ENCODE results near the gene FAM234A. TPM values are rescaled to one million over a fixed set of nuclear protein-coding genes. Genes with fewer than 3 reads are reported as not detected.
"Not testable (repeated sequence)": the region's sequence is repeated elsewhere in the genome, so short reads cannot be mapped to it uniquely, and the experiment has no call there.

Gene FAM234A
- polyA plus RNA-seq, 1 donor from 2014 or later: 31.5 TPM

DNA sequence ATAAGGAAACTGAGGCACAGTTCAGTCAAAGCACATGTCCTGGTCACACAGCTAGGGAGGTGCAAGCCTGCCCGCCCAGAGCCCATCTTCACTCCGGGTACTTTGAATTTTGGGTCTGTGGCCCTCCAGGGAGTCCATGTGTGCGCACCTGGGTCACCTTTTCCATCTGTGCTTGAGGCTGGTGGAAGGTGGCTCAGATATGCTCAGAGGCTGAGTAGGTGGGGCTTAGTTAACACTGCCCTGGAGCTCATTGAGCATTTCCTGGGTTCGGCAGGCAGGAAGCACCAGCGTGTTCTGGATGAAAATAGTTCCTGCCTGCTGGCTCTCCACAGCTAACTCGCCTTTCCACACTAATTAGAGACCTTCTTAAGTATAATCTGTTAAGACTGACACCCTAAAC lies 19.2 kb downstream of the FAM234A start:
- H3K27me3 Mint-ChIP-seq: no peaks in the 10 kb centered on the region
- H3K36me3 Mint-ChIP-seq: peaks cover 10% of the 10 kb centered on the region
- no peak overlapping the region for H3K4me3 Mint-ChIP-seq
- no peaks in the 10 kb centered on the region for H3K9me3 Mint-ChIP-seq
- peaks cover 8 to 9% (median 9%) of the 10 kb centered on the region in 3 donors for H3K4me1 Mint-ChIP-seq
- H3K27ac Mint-ChIP-seq: no peak overlapping the region

DNA sequence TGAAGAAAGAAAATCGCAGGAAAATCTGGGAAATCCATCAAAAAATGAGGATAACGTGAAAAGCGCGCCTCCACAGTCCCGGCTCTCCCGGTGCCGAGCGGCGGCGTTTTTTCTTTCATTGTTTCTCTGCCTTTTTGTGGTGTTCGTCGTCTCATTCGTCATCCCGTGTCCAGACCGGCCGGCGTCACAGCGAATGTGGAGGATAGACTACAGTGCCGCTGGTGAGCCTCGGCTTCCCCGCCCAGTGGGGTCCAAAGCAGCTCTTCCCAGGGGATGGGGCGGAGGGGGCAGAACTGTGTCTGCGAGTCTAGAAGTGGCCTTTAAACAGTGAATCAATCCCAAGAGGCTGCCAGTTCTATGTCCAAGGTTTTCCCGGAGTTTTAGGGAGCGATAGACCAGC lies 19.8 kb downstream of the FAM234A start:
- peaks cover 8 to 9% (median 9%) of the 10 kb centered on the region in 3 donors for H3K4me1 Mint-ChIP-seq
- H3K27me3 Mint-ChIP-seq: no peaks in the 10 kb centered on the region
- H3K9me3 Mint-ChIP-seq: no peaks in the 10 kb centered on the region
- no peak overlapping the region for H3K4me3 Mint-ChIP-seq
- H3K27ac Mint-ChIP-seq: peak overlapping the region in 1 of 3 donors; percentile 31
- H3K36me3 Mint-ChIP-seq: peaks cover 10% of the 10 kb centered on the region

DNA sequence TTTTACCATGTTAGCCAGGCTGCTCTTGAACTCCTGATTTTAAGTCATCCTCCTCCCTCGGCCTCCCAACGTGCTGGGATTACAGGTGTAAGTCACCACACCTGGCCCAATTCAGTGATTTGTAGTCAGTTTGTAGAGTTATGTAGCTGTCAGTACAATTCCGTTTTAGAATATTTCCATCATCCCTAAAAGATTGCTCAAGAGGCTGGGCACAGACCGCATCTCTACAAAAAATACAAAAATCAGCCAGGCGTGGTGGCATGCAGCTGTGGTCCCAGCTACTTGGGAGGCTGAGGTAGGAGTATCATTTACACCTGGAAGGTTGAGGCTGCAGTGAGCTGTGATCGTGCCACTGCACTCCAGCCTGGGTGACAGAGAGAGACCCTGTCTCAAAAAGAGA lies 20.6 kb downstream of the FAM234A start:
- no peaks in the 10 kb centered on the region for H3K9me3 Mint-ChIP-seq
- no peaks in the 10 kb centered on the region for H3K27me3 Mint-ChIP-seq
- peak overlapping the region in 1 of 3 donors; percentile 31 for H3K27ac Mint-ChIP-seq
- H3K4me1 Mint-ChIP-seq: peaks cover 8 to 9% (median 9%) of the 10 kb centered on the region in 3 donors
- H3K36me3 Mint-ChIP-seq: peaks cover 10% of the 10 kb centered on the region
- H3K4me3 Mint-ChIP-seq: no peak overlapping the region

DNA sequence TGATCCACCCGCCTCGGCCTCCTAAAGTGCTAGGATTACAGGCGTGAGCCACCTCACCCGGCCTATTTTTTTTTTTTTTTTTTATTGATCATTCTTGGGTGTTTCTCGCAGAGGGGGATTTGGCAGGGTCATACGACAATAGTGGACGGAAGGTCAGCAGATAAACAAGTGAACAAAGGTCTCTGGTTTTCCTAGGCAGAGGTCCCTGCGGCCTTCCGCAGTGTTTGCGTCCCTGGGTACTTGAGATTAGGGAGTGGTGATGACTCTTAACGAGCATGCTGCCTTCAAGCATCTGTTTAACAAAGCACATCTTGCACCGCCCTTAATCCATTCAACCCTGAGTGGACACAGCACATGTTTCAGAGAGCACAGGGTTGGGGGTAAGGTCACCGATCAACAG lies 23.5 kb downstream of the FAM234A start:
- not testable (repeated sequence) for H3K4me1 Mint-ChIP-seq, H3K4me3 Mint-ChIP-seq, H3K27ac Mint-ChIP-seq, H3K9me3 Mint-ChIP-seq, H3K36me3 Mint-ChIP-seq, H3K27me3 Mint-ChIP-seq

DNA sequence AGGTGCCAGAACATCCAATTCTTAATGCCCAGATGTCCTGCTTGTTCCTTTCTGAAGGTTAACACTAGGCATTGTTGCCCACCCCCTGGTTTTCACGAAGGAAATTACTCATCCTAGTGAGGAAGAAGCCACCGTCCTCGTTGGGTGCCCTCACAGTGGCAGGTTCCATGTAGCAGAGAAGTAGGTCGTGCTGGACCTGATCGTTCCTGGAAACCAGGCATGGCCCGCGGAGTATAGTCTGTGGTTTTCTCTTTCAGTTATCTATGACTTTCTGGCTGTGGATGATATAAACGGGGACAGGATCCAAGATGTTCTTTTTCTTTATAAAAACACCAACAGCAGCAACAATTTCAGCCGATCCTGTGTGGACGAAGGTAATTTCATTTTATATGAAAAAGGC lies 24.6 kb downstream of the FAM234A start:
- Mint-ChIP-seq H3K4me3 (no peak overlapping the region), H3K4me1 (peaks cover 0 to 4% (median 0%) of the 10 kb centered on the region in 3 donors), H3K27ac (no peak overlapping the region), H3K9me3 (no peaks in the 10 kb centered on the region), H3K27me3 (no peaks in the 10 kb centered on the region), H3K36me3 (peaks cover 2% of the 10 kb centered on the region)

DNA sequence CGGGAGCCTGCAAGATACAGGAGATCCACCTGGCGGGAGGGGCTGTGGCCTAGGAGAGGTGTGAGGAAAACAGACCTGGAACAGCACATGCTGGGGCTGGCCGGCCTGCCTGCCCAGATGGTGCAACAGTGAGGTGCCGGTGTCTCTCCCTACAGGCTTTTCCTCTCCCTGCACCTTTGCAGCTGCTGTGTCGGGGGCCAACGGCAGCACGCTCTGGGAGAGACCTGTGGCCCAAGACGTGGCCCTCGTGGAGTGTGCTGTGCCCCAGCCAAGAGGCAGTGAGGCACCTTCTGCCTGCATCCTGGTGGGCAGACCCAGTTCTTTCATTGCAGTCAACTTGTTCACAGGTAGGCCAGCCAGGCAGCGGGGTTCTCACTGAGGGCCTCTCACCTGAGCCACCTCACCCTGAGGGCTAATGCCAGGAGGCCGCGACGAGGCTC lies 25.2 kb downstream of the FAM234A start:
- Mint-ChIP-seq H3K36me3 (no peaks in the 10 kb centered on the region), H3K27ac (no peak overlapping the region), H3K27me3 (no peaks in the 10 kb centered on the region), H3K4me3 (no peak overlapping the region), H3K4me1 (peaks cover 0 to 4% (median 0%) of the 10 kb centered on the region in 3 donors), H3K9me3 (no peaks in the 10 kb centered on the region)

DNA sequence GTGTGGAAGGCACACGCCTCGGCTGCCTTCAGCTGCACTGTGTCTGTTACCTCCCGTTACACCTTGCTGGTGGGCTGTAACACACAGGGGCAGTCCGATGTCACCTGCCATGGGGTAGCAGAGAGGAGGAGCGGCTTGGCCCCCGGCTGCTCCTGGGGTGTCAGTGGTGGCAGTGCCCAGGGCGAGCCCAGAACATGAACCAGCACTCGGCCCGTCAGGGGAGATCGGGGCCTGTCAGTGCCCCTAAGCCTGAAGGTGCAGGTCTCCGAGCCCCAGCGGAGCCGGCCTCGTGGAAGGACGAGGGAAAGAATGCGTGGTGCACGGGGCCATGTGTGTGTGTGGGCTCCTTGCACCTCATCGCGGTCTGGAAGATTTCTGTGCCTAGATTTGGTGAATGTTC lies 25.7 kb downstream of the FAM234A start:
- H3K4me1 Mint-ChIP-seq: peaks cover 0 to 4% (median 0%) of the 10 kb centered on the region in 3 donors
- H3K27ac Mint-ChIP-seq: peak overlapping the region in 1 of 3 donors; percentile 50
- H3K9me3 Mint-ChIP-seq: no peaks in the 10 kb centered on the region
- no peaks in the 10 kb centered on the region for H3K27me3 Mint-ChIP-seq
- no peaks in the 10 kb centered on the region for H3K36me3 Mint-ChIP-seq
- no peak overlapping the region for H3K4me3 Mint-ChIP-seq

DNA sequence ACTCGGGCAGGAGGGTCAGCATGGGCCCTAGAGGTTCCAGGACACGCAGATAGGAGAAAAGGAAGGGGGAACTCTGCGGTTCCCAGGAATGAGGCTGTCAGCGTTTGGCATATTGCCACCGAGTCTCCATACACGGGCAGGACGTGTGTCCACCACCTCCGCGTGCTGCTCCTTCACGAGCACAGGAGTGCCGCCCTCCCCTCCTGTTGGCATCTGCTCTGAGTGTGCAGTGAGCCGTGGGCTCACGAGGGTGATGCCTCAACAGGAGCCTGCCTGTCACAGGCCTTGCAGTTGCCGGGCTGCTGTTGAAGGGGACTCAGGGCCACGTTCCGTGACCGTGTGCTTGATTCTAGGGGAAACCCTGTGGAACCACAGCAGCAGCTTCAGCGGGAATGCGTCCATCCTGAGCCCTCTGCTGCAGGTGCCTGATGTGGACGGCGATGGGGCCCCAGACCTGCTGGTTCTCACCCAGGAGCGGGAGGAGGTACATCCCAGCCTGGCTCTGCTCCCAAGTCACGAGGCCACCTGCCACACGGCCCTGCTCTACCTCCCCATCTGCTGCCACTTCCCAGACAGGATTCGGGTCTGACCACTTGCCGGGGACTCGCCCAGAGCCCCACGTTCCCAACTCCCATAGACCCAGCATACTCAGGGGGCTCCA lies 26.5 kb downstream of the FAM234A start:
- Mint-ChIP-seq H3K4me3 (no peak overlapping the region), H3K27me3 (no peaks in the 10 kb centered on the region), H3K4me1 (peaks cover 0 to 3% (median 0%) of the 10 kb centered on the region in 3 donors), H3K36me3 (no peaks in the 10 kb centered on the region), H3K27ac (no peak overlapping the region), H3K9me3 (no peaks in the 10 kb centered on the region)

DNA sequence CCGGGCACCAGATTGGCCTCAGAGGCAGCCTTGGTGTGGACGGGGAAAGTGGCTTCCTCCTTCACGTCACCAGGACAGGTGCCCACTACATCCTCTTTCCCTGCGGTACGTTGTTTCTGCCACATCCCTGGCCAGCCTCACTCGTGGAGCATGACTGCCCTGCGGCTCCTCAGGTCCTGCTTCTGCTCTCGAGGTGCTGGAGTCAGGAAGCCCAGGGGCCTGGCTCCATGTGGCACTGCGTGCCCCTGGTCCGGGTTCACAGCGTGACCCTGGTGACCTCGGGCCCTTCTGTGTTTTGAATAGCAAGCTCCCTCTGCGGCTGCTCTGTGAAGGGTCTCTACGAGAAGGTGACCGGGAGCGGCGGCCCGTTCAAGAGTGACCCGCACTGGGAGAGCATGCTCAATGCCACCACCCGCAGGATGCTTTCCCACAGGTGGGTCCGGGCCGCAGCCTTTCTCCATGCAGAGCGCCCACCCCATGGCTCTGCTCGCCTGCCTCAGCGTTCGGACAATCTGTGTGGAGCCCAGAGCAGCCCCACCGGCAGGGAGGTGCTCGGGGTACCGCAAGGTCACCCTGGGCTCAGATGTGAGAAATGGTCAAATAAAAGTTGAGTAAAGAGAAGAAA lies 27.6 kb downstream of the FAM234A start:
- H3K36me3 Mint-ChIP-seq: no peaks in the 10 kb centered on the region
- H3K9me3 Mint-ChIP-seq: no peaks in the 10 kb centered on the region
- peaks cover 0 to 3% (median 0%) of the 10 kb centered on the region in 3 donors for H3K4me1 Mint-ChIP-seq
- no peak overlapping the region for H3K4me3 Mint-ChIP-seq
- no peaks in the 10 kb centered on the region for H3K27me3 Mint-ChIP-seq
- H3K27ac Mint-ChIP-seq: no peak overlapping the region

DNA sequence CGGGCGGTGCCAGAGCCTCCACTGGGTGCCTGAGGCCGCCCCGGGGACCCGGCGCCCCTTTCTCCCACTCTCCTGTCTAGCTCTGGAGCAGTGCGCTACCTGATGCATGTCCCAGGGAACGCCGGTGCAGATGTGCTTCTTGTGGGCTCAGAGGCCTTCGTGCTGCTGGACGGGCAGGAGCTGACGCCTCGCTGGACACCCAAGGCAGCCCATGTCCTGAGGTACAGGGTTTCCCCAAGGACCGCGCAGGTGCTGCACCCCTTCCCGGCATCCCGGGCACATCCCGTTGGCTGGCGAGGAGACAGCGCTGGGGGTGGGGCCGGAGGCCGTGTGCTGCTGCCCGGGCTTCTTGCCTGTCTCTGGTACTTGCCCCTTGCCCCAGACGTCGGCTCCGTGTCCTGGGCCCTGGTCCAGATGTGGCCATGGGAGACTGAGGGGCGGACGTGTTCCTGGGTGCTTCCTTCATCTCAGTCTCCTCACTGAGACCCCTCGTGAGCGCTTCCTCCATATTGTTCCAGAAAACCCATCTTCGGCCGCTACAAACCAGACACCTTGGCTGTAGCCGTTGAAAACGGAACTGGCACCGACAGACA lies 28.7 kb downstream of the FAM234A start:
- Mint-ChIP-seq H3K4me1 (peaks cover 0 to 3% (median 0%) of the 10 kb centered on the region in 3 donors), H3K4me3 (no peak overlapping the region), H3K9me3 (no peaks in the 10 kb centered on the region)

DNA sequence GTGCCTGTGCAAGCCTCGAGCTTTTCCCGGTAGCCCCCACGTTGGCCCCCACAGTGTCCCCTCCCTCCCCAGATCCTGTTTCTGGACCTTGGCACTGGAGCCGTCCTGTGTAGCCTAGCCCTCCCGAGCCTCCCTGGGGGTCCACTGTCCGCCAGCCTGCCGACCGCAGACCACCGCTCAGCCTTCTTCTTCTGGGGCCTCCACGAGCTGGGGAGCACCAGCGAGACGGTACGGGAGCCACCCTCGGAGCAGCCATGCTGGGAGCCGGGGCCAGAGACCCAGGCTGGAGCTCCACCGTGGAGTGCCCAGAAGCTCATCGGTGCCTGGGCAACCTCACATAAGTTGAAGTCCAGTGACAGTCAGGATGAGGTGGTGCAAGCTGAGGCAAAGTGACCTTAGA lies 29.3 kb downstream of the FAM234A start:
- H3K27ac Mint-ChIP-seq: no peak overlapping the region
- H3K4me3 Mint-ChIP-seq: no peak overlapping the region
- H3K9me3 Mint-ChIP-seq: no peaks in the 10 kb centered on the region
- peaks cover 0 to 3% (median 0%) of the 10 kb centered on the region in 3 donors for H3K4me1 Mint-ChIP-seq
- H3K36me3 Mint-ChIP-seq: no peaks in the 10 kb centered on the region
- no peaks in the 10 kb centered on the region for H3K27me3 Mint-ChIP-seq

More for the DNA sequence above, 28.7 kb downstream of the FAM234A start:
- Mint-ChIP-seq H3K36me3 (no peaks in the 10 kb centered on the region), H3K27me3 (no peaks in the 10 kb centered on the region), H3K27ac (no peak overlapping the region)

DNA sequence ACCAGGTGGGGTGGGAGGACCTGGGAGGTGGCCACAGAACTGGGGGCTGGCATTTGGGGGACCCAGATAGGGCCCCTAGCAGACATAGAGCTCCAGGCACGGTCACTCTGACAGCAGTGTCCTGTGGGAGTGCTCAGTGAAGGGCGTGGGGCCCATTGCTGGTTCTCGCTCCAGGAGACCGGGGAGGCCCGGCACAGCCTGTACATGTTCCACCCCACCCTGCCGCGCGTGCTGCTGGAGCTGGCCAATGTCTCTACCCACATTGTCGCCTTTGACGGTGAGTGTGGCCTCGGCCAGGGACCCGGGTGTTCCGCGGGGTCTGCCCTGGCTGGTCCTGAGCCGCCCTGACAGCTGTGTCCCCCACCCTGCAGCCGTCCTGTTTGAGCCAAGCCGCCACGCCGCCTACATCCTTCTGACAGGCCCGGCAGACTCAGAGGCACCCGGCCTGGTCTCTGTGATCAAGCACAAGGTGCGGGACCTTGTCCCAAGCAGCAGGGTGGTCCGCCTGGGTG lies 29.9 kb downstream of the FAM234A start:
- H3K4me3 Mint-ChIP-seq: no peak overlapping the region

DNA sequence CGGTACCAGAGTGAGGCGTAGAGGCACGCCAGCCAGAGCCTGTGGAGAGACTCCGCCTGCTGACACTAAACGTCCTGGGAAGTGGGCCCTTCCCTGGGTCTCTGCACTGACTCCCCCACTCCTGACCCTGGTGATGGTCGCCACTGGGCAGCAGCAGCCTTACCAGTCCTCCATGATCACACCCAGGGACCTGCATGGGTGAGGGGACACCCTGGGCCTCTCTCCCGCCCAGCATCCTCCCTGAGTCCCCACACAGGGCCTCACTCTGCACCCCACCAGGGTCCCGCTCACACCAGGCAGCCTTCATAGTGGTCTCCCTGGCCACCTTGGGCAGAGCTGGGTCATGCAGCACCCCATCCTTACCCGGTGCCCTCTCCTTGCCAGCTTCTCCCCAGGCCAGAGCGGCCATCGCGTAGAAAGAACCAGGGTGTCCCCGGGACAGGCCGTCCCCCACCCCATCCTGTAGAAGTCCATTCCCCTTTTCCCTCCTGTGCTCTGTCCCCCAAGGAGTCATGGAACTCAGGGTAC lies 30.4 kb downstream of the FAM234A start:
- Mint-ChIP-seq H3K36me3 (no peaks in the 10 kb centered on the region), H3K27me3 (no peaks in the 10 kb centered on the region), H3K4me1 (peaks cover 0 to 3% (median 0%) of the 10 kb centered on the region in 3 donors), H3K9me3 (no peaks in the 10 kb centered on the region), H3K27ac (no peak overlapping the region), H3K4me3 (peak overlapping the region in 1 of 4 donors; percentile 39)

More for the DNA sequence above, 29.9 kb downstream of the FAM234A start:
- Mint-ChIP-seq H3K9me3 (no peaks in the 10 kb centered on the region), H3K4me1 (peaks cover 0 to 3% (median 0%) of the 10 kb centered on the region in 3 donors), H3K27me3 (no peaks in the 10 kb centered on the region), H3K27ac (no peak overlapping the region), H3K36me3 (no peaks in the 10 kb centered on the region)

DNA sequence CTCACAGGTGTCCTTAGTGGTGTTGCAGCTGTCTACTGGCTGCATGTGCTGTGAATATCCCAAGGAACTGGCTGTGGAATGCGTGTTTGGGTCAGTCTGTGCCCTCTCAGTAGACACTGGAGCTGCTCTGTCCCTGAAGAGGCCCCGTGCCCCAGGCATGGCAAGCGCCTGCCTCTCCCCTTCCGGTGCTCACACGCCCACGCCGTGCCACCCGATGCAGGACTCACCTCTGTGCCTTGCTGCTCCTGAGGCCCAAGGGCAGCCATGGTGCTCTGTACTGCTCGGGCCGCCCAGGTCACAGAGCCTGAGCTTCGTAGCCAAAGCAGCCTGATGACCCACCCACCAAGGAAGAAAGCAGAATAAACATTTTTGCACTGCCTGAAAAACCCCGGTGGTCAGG lies 31.1 kb downstream of the FAM234A start:
- Mint-ChIP-seq H3K36me3 (no peaks in the 10 kb centered on the region), H3K4me1 (peaks cover 0 to 3% (median 0%) of the 10 kb centered on the region in 3 donors), H3K9me3 (no peaks in the 10 kb centered on the region), H3K27me3 (no peaks in the 10 kb centered on the region), H3K27ac (no peak overlapping the region), H3K4me3 (no peak overlapping the region)

All from IgD-negative memory B cell (primary cell).